GM21367 (cell line): Measurements from ENCODE around the gene GPC5.
"Not testable (repeated sequence)": the region's sequence is repeated elsewhere in the genome, so short reads cannot be mapped to it uniquely, and the experiment has no call there.

ENCODE experiments used
- ATAC-seq: cut with Tn5 transposase; IDR thresholded peaks from one replicate; pipeline ENCODE4 v1.9.1; 2021; ENCODE audit not compliant: unreplicated experiment

Gene GPC5

DNA sequence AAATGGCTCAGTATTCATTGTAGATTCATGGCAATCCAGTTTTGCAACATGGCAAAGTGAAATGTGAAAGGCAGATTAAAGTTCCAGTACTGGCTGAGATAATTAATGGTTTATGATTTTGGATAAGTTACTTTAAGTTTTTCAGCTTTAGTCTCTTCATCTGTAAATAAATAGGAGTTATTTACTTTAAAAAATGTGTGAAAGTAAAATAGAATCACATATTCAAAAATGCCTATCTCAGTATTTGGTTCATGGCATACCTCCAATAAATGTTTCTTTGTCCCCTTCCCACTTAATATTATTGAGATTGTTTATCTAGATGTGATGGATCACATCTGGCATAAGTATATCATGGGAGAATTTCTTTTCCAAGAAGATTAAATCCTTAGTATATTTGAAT, 426.0 kb downstream of the GPC5 start:
- ATAC-seq: no peak

GRCh38 chr13:91825516-91825915, 427.1 kb downstream of the GPC5 start:
- ATAC-seq: no peak

DNA sequence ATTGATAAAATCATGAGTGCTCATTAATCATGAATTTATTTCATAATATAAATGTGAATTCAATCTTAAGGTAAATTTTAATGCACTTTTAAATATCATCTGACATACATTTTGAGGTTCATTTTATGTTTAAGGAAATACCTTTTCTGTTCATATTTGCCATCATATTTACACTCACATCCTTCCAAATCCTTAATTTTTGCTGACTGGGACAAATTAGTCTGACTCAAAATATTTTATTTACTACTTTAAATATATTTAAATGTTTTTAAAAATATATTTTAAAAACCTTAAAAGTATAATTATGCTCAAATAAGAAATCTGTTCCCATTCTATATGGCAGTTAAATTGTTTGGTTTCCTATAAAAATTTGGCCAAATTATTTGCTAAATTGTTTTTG, 438.1 kb downstream of the GPC5 start:
- no peak for ATAC-seq

GRCh38 chr13:91845612-91846011, 447.2 kb downstream of the GPC5 start:
- ATAC-seq: no peak

DNA sequence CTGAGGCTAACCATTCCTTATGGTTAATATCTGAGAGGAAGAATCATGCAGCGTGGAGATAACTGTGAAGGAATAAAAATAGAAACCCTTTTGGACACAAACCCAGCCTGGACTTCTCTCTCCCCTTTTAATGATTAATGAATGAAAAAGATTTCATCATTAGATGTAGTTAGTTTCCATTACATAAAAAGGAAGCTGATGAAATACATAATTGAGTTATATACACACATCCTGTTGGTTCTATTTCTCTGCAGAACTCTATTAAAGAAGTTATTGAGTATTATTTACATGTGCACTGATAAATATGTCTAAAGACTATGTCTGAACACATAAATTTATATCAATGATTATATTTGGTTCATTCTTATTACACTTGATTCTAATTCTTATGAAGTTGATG, 465.3 kb downstream of the GPC5 start:
- no peak for ATAC-seq

DNA sequence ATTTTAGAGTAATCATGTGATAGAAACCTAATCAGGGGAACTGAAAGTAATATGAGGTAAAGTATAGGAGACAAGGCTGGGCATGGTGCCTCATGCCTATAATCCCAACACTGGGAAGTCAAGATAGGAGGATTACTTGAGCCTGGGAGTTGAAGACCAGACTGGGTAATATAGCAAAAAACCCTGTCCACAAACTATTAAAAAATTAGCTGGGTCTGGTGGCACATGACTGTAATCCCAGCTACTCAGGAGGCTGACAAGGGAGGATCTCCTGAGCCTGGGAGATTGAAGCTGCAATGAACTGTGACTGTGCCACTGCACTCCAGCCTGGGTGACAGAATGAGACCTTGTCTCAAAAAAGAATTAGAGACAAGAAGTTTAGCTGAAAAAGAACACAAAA, 469.9 kb downstream of the GPC5 start:
- no peak for ATAC-seq

DNA sequence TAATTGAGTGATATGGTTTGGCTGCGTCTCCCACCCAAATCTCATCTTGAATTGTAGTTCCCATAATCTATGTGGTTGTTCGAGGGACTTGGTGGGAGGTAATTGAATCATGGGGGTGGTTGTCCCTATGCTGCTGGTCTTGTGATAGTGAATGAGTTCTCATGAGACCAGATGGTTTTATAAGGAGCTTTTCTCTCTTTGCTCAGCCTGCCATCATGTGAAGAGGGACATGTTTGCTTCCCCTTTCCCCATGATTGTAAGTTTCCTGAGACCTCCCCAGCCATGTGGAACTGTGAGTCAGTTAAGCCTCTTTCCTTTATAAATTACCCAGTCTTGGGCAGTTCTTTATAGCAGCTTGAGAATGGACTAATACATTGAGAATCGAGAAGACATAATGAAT, 480.1 kb downstream of the GPC5 start:
- no peak for ATAC-seq

DNA sequence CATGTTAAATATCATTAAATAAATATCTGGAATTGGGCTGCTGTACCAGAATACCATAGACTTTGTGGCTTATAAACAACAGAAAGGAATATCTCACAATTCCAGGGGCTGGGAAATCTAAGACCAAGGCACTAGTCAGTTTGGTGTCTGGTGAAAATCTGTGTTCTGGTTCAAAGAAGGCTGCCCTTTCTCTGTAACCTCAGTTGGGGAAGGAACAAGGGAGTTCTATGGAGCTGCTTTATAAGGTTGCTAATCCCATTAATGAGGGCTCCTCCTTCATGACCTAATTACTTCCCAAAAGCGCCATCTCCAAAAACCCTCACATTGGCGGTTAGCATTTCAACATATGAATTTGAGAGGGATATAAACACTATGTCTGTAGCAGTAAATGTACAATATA, 480.9 kb downstream of the GPC5 start:
- no peak for ATAC-seq

- ATAC-seq: no peak
Measured at GRCh38 chr13:91882918-91883317, 484.5 kb downstream of the GPC5 start.

DNA sequence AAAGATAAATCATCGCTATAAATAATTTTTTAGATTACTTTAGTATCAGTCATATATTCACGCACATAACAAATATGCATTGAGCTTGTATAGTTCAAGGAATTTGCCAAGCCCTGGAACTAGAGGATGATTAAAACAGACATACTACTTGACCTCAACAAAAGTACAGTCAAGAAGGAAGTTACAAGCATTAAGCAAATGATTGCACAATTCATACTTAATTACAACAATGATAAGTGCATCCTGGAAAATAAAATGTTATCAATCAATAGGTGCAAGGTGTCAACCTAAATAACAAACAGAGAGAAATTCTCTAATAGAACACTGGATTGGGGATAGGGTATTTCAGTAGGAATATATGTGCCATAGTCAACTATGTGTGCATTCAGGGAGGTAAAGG, 491.2 kb downstream of the GPC5 start:
- no peak for ATAC-seq

GRCh38 chr13:91891141-91891540, 492.7 kb downstream of the GPC5 start:
- no peak for ATAC-seq

GRCh38 chr13:91893040-91893439, 494.6 kb downstream of the GPC5 start:
- ATAC-seq: no peak

DNA sequence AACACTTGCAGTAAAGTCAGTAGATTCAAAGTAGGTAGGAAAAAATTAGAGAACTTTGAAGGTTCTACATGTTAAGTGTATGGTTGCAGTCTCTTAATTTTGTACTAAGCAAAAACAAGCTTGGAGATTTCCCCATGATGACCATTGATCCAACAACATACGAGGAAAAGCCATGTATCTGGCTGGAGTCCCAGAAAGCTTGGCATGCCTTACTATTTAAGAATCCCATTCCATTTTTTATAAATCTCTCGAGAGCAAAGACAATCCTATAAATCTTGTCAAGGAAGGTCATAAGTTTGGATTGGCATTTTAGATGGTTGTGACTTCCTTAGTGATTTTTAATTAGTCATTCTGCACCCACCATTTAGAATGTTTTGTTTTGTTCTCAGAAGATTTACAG, 495.9 kb downstream of the GPC5 start:
- ATAC-seq: no peak

DNA sequence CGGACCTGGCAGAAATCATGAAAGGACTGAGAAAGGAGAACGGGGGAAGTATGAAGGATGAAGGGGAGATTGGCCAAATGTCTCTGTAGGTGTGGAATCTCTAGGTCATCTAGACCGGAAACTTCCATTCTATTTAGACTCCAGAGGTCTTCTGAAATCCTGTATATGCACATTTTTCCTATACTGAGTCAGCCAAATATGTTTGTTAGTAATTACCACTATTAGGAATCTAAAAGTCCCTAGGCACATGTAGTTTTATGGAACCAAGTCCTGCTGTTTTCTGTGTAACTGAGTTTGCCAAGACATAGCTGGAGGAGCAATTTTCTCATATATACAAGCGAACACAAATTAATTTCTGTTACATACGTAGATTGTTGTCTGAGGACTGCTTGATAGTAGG, 498.1 kb downstream of the GPC5 start:
- no peak for ATAC-seq

DNA sequence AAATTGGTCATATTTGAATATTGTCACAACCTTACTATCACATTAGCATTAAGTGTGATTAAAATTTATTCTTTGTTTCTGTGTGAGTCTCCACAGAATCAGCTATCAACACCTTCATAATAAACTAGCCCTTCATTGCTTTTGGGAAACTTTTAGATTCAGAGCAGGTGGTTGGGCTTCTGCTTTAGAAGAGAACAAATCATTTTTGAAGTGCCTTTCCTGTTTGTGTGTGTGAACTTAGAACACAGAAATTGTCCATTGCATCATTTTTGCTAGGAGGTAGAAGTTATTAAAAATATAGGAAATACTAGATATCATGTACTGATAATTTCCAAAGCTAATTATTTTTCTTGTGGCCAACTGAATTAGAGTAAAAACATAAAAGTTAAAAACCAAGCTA, 500.6 kb downstream of the GPC5 start:
- ATAC-seq: not testable (repeated sequence)

DNA sequence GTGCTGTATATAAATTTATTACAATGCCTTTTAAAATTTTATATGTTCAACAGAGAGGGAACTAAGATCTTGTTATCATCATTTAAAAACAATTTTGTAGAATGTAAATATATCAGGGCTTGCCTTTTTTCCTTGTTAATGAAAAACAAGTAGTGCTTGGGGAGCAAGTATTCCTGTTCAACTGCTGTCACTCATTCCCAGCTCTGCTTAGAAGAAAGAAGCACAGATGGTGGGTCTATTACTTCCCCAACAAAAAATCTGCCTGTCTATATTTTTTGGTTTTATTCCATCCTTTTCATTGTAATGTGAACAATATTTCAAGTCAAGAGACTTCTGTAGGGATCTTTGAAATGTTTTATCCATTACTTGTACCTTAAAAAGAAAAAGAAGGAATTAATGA, 503.9 kb downstream of the GPC5 start:
- no peak for ATAC-seq

DNA sequence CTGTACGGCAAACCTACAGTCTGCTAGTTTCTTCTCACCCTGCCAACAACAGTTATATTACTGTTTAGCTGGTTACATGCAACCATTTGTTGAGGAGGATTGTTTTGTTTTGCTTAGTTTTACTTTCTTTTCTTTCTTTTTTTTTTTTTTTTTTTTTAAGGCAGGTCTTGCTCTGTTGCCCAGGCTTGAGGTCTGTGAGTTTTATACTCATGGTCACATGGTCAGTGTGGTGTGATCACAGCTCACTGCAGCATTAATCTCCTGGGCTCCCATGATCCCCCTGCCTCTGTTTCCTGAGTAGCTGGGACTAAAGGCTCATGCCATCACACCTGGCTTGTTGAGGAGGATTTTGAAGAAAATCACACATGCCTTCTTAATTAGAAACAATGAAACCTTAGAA, 505.6 kb downstream of the GPC5 start:
- peak; percentile 82 for ATAC-seq

DNA sequence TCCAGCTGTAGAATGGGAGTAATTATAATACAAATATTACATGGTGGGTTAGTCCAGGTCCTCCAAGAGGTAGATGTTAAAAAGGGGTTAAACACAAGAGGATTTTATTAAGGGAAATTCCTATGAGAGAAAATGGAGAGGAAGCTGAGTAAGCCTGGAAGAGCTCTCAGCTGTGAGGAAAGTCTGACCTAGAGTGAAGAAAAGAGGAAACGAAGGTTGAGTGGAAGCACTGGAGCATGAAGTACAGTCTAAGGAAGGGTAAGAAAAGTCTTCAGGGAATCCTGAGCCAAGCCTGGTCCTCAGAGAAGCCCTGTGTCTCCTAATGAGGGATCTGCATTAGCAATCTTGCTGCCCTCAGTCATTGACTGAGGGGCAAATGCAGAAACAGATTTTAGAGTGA, 506.2 kb downstream of the GPC5 start:
- ATAC-seq: no peak

GRCh38 chr13:91907398-91907797, 509.0 kb downstream of the GPC5 start:
- no peak for ATAC-seq

- ATAC-seq: no peak
Measured at GRCh38 chr13:91909617-91910016, 511.2 kb downstream of the GPC5 start.

DNA sequence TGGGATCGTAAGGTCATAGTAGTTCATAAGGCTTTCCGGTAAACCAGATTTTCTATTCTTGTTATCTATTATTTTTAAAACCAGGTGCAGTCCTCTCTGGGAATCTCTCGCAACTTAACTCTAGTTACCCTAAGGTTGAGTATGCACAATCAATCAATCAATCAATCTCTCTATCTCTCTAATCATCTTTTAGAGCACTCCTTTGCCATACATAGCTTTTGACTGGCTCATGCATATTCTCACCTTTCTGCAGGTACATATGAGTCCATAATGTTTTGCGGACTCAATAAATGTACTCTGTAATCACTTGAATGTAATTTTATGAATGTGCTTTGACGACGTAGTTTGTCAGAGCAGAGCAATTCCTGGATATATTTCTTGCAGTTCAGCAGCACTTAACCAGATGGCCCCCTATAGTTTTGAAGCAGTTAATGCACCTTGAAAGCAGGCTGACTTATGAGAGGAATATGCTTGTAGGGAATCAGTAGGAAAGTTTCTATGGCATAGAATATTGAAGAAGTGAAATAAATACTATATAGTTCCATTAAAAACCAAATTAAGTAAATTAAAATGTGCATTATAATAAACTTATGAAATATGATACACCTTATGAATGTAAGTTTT, 524.7 kb downstream of the GPC5 start:
- ATAC-seq: no peak

- ATAC-seq: no peak
Measured at GRCh38 chr13:91930687-91931086, 532.3 kb downstream of the GPC5 start.

GRCh38 chr13:91934354-91934753, 535.9 kb downstream of the GPC5 start:
- no peak for ATAC-seq
